Heart right ventricle (tissue), 16 donors: ENCODE measurements around the gene CBFA2T3. TPM values are rescaled to one million over a fixed set of nuclear protein-coding genes. Genes with fewer than 3 reads are reported as not detected.

Experiments
- ATAC-seq, 8 donors: fragments of 200-7000 bp; cut with Tn5 transposase; one replicate each; pipeline ENCODE4 v1.9.1; 2020; ENCODE audit warnings: mild to moderate bottlenecking in 8 of 8, moderate library complexity in 8 of 8, moderate number of reproducible peaks in 1 of 8
- DNase-seq, 2 donors: peaks; one replicate each; pipeline ENCODE4 v3.0.0-alpha.2; 2020
- H3K27ac ChIP-seq, 10 donors: fragments of 200-600 bp; sonication (generic) in 2 of 10; one replicate each; pipeline versions ENCODE4 v1.5.0 to v1.8.0; 2020 to 2022; ENCODE audit warnings: mild to moderate bottlenecking in 3 of 10
- H3K27me3 ChIP-seq, 7 donors: fragments of 200-600 bp; one replicate each; pipeline ENCODE4 v1.8.0; 2021 to 2022; ENCODE audit warnings: mild to moderate bottlenecking in 2 of 7
- H3K36me3 ChIP-seq, 9 donors: fragments of 200-600 bp; sonication (generic) in 1 of 9; one replicate each; pipeline versions ENCODE4 v1.5.0 to v1.8.0; 2020 to 2022; ENCODE audit warnings: mild to moderate bottlenecking in 2 of 9
- H3K4me1 ChIP-seq, 9 donors: fragments of 200-600 bp; sonication (generic) in 1 of 9; one replicate each; pipeline versions ENCODE4 v1.5.0 to v1.8.0; 2020 to 2022; ENCODE audit warnings: mild to moderate bottlenecking in 4 of 9
- H3K4me3 ChIP-seq, 10 donors: fragments of 200-600 bp; sonication (generic) in 2 of 10; one replicate each; pipeline versions ENCODE4 v1.5.0 to v1.8.0; 2020 to 2022; ENCODE audit warnings: mild to moderate bottlenecking in 7 of 10, moderate library complexity in 2 of 10
- H3K9me3 ChIP-seq, 11 donors: fragments of 200-600 bp in 10 of 11; sonication (generic) in 2 of 11; one replicate each; pipeline versions ENCODE4 v1.5.0 to v1.8.0; 2013 to 2022; ENCODE audit warnings: mild to moderate bottlenecking in 2 of 11, control low read depth in 1 of 11, moderate library complexity in 1 of 11
- CTCF ChIP-seq, 9 donors: fragments of 200-600 bp; sonication (generic) in 2 of 9; IDR thresholded peaks; one replicate each; pipeline versions ENCODE4 v1.5.0 to v1.8.0; 2021 to 2022; ENCODE audit warnings: antibody characterized with exemption in 9 of 9, mild to moderate bottlenecking in 5 of 9, moderate library complexity in 1 of 9
- WGBS, 2 donors: extraction: QIAGEN DNeasy Blood & Tissue Kit; methylation state at CpG; one replicate each; pipeline ENCODE4 v1.1.7; 2013; ENCODE audit warnings: inconsistent platforms in 1 of 2; 5-methylcytosine and 5-hydroxymethylcytosine counted together
- intact Hi-C, 10 donors: fragments of 100-400 bp; cut with DNase I; formaldehyde crosslinking; loops; one replicate each; pipeline versions ENCODE4 v1.11.1 to v1.14.2; 2022
- polyA plus RNA-seq, 2 donors: library from polyadenylated mRNA; stranded (reverse); fragments of 200-250 nt; gene quantifications; one replicate each; pipeline ENCODE4 v1.2.3, GENCODE V29; 2013
- total RNA-seq, 10 donors: library from RNA; stranded (reverse); fragmentation: NEBNext Ultra II Directional in 3 of 10; extraction: Animal tissue kit (Norgen Biotek cat#: 25700) in 3 of 10; gene quantifications; one replicate each; pipeline versions ENCODE4 v1.2.1 to v1.2.4, GENCODE V29; 2021 to 2023
- donor health status: Arrhythmogenic right ventricular cardiomyopathy.
- donor health status: ischemic (EF 13 %, LVEDD 7.1; RV severe dilation, severe dysfunction).
- donor health status: healthy with polysubstance abuse.
- donor health status: DM: no; HTN: yes; CAD: no.
- donor health status: DM: no; HTN: no; CAD: no.
- donor health status: ischemic (EF 25% LVEDD 6.9; RV normal size, moderate dysfunction).
- donor health status: ischemic (EF 25% LVEDD 5.7; RV mildly dilated, moderate dysfunction).
- donor health status: healthy.
- donor health status: DM: yes; HTN: yes; CAD: no.
- donor health status: Ischemic cardiomyopathy.
- donor health status: ischemic (EF 35%, LVEDD 5.7; RV mildly dilated, moderate dysfunction).
- donor health status: nonischemic (EF 11% LVEDD 7.7; RV severe dilation, severe dysfunction).
- donor health status: DM: yes; HTN: yes; CAD: no.
- donor health status: PGD.
- donor health status: ischemic (EF 29% LVEDD 5.4; RV normal size, mild dysfunction).
- donor health status: nonischemic (EF 23%, LVEDD 6.1; RV moderate dilation, normal function).

Gene CBFA2T3
- total and polyA plus RNA-seq, 12 donors: 3.1 to 17.6 (median 6.1) TPM

GRCh38 chr16:88878967-88879787 is 97.8 kb downstream of the CBFA2T3 start:
- Histone ChIP-seq H3K36me3 (peaks cover 0 to 86% (median 17%) of the 10 kb centered on the region in 9 donors), H3K27ac (no peak overlapping the region), H3K27me3 (peaks cover 0 to 14% (median 4%) of the 10 kb centered on the region in 7 donors), H3K4me1 (peaks cover 0 to 6% (median 0%) of the 10 kb centered on the region in 9 donors), H3K9me3 (no peaks in the 10 kb centered on the region), H3K4me3 (no peak overlapping the region)
- intact Hi-C loops: no loop called here
- ATAC-seq (no peak), DNase-seq (no peak)
- TF ChIP-seq CTCF (IDR thresholded peaks at IDR 0.05): no peak
- WGBS, 2 donors: 88 to 93% methylated on average over 45 of the region's 45 CpGs

- ATAC-seq: no peak
- H3K27ac ChIP-seq: no peak overlapping the region
- H3K4me1 ChIP-seq: peaks cover 0 to 6% (median 0%) of the 10 kb centered on the region in 9 donors
- no peak for TF ChIP-seq CTCF (IDR thresholded peaks at IDR 0.05)
- no peak for DNase-seq
- H3K9me3 ChIP-seq: no peaks in the 10 kb centered on the region
- WGBS, 2 donors: 94 to 95% methylated on average over 20 of the region's 20 CpGs
- peaks cover 0 to 14% (median 4%) of the 10 kb centered on the region in 7 donors for H3K27me3 ChIP-seq
- H3K36me3 ChIP-seq: peaks cover 0 to 77% (median 9%) of the 10 kb centered on the region in 9 donors
- intact Hi-C loops: no loop called here
- no peak overlapping the region for H3K4me3 ChIP-seq
Measured at GRCh38 chr16:88878356-88878755, 98.7 kb downstream of the CBFA2T3 start.

GRCh38 chr16:88877564-88878289 is 99.3 kb downstream of the CBFA2T3 start:
- 83 to 89% methylated on average over 20 of the region's 20 CpGs for WGBS, 2 donors
- DNase-seq (no peak), ATAC-seq (no peak)
- H3K27me3 ChIP-seq: peaks cover 0 to 16% (median 4%) of the 10 kb centered on the region in 7 donors
- H3K27ac ChIP-seq: no peak overlapping the region
- H3K9me3 ChIP-seq: no peaks in the 10 kb centered on the region
- H3K4me3 ChIP-seq: no peak overlapping the region
- intact Hi-C loops: no loop called here
- TF ChIP-seq CTCF (IDR thresholded peaks at IDR 0.05): no peak
- peaks cover 0 to 6% (median 0%) of the 10 kb centered on the region in 9 donors for H3K4me1 ChIP-seq
- peaks cover 0 to 71% (median 6%) of the 10 kb centered on the region in 9 donors for H3K36me3 ChIP-seq

- Histone ChIP-seq H3K4me1 (peaks cover 0 to 6% (median 0%) of the 10 kb centered on the region in 9 donors), H3K36me3 (peaks cover 0 to 64% (median 6%) of the 10 kb centered on the region in 9 donors), H3K4me3 (no peak overlapping the region), H3K9me3 (no peaks in the 10 kb centered on the region), H3K27ac (no peak overlapping the region), H3K27me3 (peaks cover 0 to 18% (median 4%) of the 10 kb centered on the region in 7 donors)
- ATAC-seq (no peak), DNase-seq (no peak)
- TF ChIP-seq CTCF (IDR thresholded peaks at IDR 0.05): no peak
- intact Hi-C loops: no loop called here
- 87 to 91% methylated on average over 33 of the region's 33 CpGs for WGBS, 2 donors
Measured at GRCh38 chr16:88876942-88877526, 100.0 kb downstream of the CBFA2T3 start.
